Spleen (tissue), 11 donors: Measurements from ENCODE around the gene PHACTR4. TPM values are rescaled to one million over a fixed set of nuclear protein-coding genes. Genes with fewer than 3 reads are reported as not detected.
"Not testable (repeated sequence)": the region's sequence is repeated elsewhere in the genome, so short reads cannot be mapped to it uniquely, and the experiment has no call there.

Source experiments
- DNase-seq: peaks from one replicate; pipeline ENCODE4 v3.0.0-alpha.2; 2020
- H3K27ac ChIP-seq, 8 donors: fragments of 200-600 bp; sonication (generic) in 7 of 8; 1 replicate in 4 of 8; 2 replicates in 4 of 8; pipeline versions ENCODE4 v1.5.0 to v1.8.0; 2016 to 2021; ENCODE audit warnings: inconsistent platforms in 4 of 8, mild to moderate bottlenecking in 4 of 8, moderate library complexity in 1 of 8
- H3K27me3 ChIP-seq, 7 donors: fragments of 200-600 bp; sonication (generic) in 6 of 7; replicated peaks in 1 of 7; 1 replicate in 4 of 7; 2 replicates in 3 of 7; pipeline versions ENCODE4 v1.5.0 to v1.8.0; 2016 to 2021; ENCODE audit warnings: inconsistent platforms in 3 of 7, mild to moderate bottlenecking in 1 of 7
- H3K36me3 ChIP-seq, 6 donors: fragments of 200-600 bp; sonication (generic) in 5 of 6; 1 replicate in 4 of 6; 2 replicates in 2 of 6; pipeline versions ENCODE4 v1.5.0 to v1.8.0; 2016 to 2021; ENCODE audit warnings: inconsistent platforms in 2 of 6
- H3K4me1 ChIP-seq, 6 donors: fragments of 200-600 bp; sonication (generic) in 5 of 6; 1 replicate in 3 of 6; 2 replicates in 3 of 6; pipeline versions ENCODE4 v1.5.0 to v1.8.0; 2016 to 2021; ENCODE audit warnings: inconsistent platforms in 3 of 6
- H3K4me3 ChIP-seq, 8 donors: fragments of 200-600 bp; sonication (generic) in 7 of 8; 1 replicate in 4 of 8; 2 replicates in 4 of 8; pipeline versions ENCODE4 v1.5.0 to v1.8.0; 2016 to 2021; ENCODE audit warnings: inconsistent platforms in 4 of 8, mild to moderate bottlenecking in 4 of 8, moderate library complexity in 2 of 8
- H3K9me3 ChIP-seq, 8 donors: fragments of 200-600 bp; sonication (generic) in 7 of 8; 1 replicate in 4 of 8; 2 replicates in 4 of 8; pipeline versions ENCODE4 v1.5.0 to v1.8.0; 2016 to 2021; ENCODE audit warnings: inconsistent platforms in 4 of 8
- CTCF ChIP-seq, 11 experiments: fragments of 200-600 bp in 7 of 11; fragments of 450-650 bp in 4 of 11; sonication (generic) in 4 of 11; IDR thresholded peaks in 8 of 11; conservative IDR thresholded peaks in 3 of 11; 1 replicate in 7 of 11; 2 replicates in 4 of 11; pipeline versions ENCODE4 v1.4.0 to v1.8.0; 2016 to 2021; ENCODE audit warnings: antibody characterized with exemption in 11 of 11, inconsistent platforms in 4 of 11, mild to moderate bottlenecking in 1 of 11
- POLR2A ChIP-seq, 3 donors: fragments of 450-650 bp; IDR thresholded peaks; one replicate each; pipeline ENCODE4 v1.5.1; 2017; ENCODE audit warnings: antibody characterized with exemption in 3 of 3, mild to moderate bottlenecking in 1 of 3
- POLR2AphosphoS5 ChIP-seq, 3 donors: sonication (generic); formaldehyde crosslinking; IDR thresholded peaks; one replicate each; pipeline ENCODE4 v1.5.1; 2017; ENCODE audit warnings: antibody characterized with exemption in 3 of 3
- WGBS, 5 donors: extraction: QIAGEN DNeasy Blood & Tissue Kit in 3 of 5; methylation state at CpG; one replicate each; pipeline versions ENCODE4 v1.1.5 to v1.1.7; 2013 to 2018; 5-methylcytosine and 5-hydroxymethylcytosine counted together
- intact Hi-C: fragments of 100-400 bp; cut with DNase I; formaldehyde crosslinking; loops from one replicate; pipeline ENCODE4 v1.15.0; 2023; ENCODE audit warnings: low total_unique reads
- polyA plus RNA-seq, 3 donors: library from polyadenylated mRNA; stranded (reverse); fragments of 200-250 nt; gene quantifications; one replicate each; pipeline ENCODE4 v1.2.1, GENCODE V29; 2013
- total RNA-seq, 7 donors: library from RNA; depleted of rRNA in 3 of 7; stranded (reverse); fragments of >200 nt in 3 of 7; fragmentation: NEBNext Ultra II Directional in 4 of 7; extraction: Animal tissue kit (Norgen Biotek cat#: 25700) in 4 of 7; gene quantifications; one replicate each; pipeline versions ENCODE4 v1.1.0 to v1.2.1, GENCODE V29; 2016 to 2021
- donor health status: healthy with polysubstance abuse.
- donor health status: DM: no; HTN: no; CAD: no; lungs with moderate emphysema.
- donor health status: DM: no; HTN: no; CAD: no.
- donor health status: Bipolar disorder and iron deficiency.
- donor health status: healthy.
- donor health status: DM: no; HTN: no; CAD: no.
- donor health status: DM: yes; HTN: yes; CAD: no.

PHACTR4 gene
- total and polyA plus RNA-seq, 10 donors: 8.2 to 55.9 (median 31.3) TPM

- Histone ChIP-seq H3K27me3 (no peaks in the 10 kb centered on the region), H3K9me3 (no peaks in the 10 kb centered on the region), H3K4me1 (peaks cover 15 to 69% (median 29%) of the 10 kb centered on the region in 6 donors), H3K4me3 (peak overlapping the region; percentile 69 to 89 (median 84)), H3K36me3 (no peaks in the 10 kb centered on the region), H3K27ac (peak overlapping the region; percentile 70 to 96 (median 92))
- intact Hi-C loops: no loop called here
- WGBS, 5 donors: 33 to 36% (median 34%) methylated on average over 32 of the region's 32 CpGs
- TF ChIP-seq POLR2AphosphoS5 (IDR thresholded peaks at IDR 0.05): no peak
- TF ChIP-seq POLR2A (IDR thresholded peaks at IDR 0.05): no peak
- TF ChIP-seq CTCF (IDR thresholded peaks at IDR 0.05 in 8 of 11, conservative IDR thresholded peaks at IDR 0.05 in 3 of 11): peak in 3 of 11 experiments; percentile 15 to 23 (median 22)
- DNase-seq: peak; percentile 36
Observed at GRCh38 chr1:28370239-28371009, 884 bp downstream of the PHACTR4 start.

- Histone ChIP-seq H3K27ac (no peak overlapping the region), H3K9me3 (no peaks in the 10 kb centered on the region), H3K4me3 (peak overlapping the region in 4 of 8 donors; percentile 69 to 89 (median 84)), H3K4me1 (peaks cover 15 to 66% (median 29%) of the 10 kb centered on the region in 6 donors), H3K36me3 (no peaks in the 10 kb centered on the region), H3K27me3 (no peaks in the 10 kb centered on the region)
- TF ChIP-seq CTCF (IDR thresholded peaks at IDR 0.05 in 8 of 11, conservative IDR thresholded peaks at IDR 0.05 in 3 of 11) (no peak), POLR2A (IDR thresholded peaks at IDR 0.05) (no peak), POLR2AphosphoS5 (IDR thresholded peaks at IDR 0.05) (no peak)
- WGBS, 5 donors: 89 to 95% (median 91%) methylated on average over 5 of the region's 5 CpGs
- intact Hi-C loops: no loop called here
- DNase-seq: peak; percentile 6
Observed at GRCh38 chr1:28371010-28371377, 1.5 kb downstream of the PHACTR4 start.

GRCh38 chr1:28373450-28373849 is 3.9 kb downstream of the PHACTR4 start:
- H3K27me3 ChIP-seq, H3K9me3 ChIP-seq, intact Hi-C loops, H3K4me3 ChIP-seq, H3K36me3 ChIP-seq, H3K27ac ChIP-seq: not testable (repeated sequence)
- 88 to 95% (median 91%) methylated on average over 7 of the region's 7 CpGs for WGBS, 5 donors
- peak; percentile 15 for DNase-seq
- peaks cover 15 to 74% (median 30%) of the 10 kb centered on the region in 6 donors for H3K4me1 ChIP-seq

- TF ChIP-seq POLR2AphosphoS5 (IDR thresholded peaks at IDR 0.05): no peak
- TF ChIP-seq CTCF (IDR thresholded peaks at IDR 0.05 in 8 of 11, conservative IDR thresholded peaks at IDR 0.05 in 3 of 11): no peak
- no peak for TF ChIP-seq POLR2A (IDR thresholded peaks at IDR 0.05)
- H3K9me3 ChIP-seq: no peaks in the 10 kb centered on the region
- no peak for DNase-seq
- H3K4me3 ChIP-seq: no peak overlapping the region
- intact Hi-C loops: no loop called here
- H3K36me3 ChIP-seq: peaks cover 0 to 3% (median 0%) of the 10 kb centered on the region in 6 donors
- 90 to 97% (median 91%) methylated on average over 2 of the region's 2 CpGs for WGBS, 5 donors
- H3K27me3 ChIP-seq: no peaks in the 10 kb centered on the region
- no peak overlapping the region for H3K27ac ChIP-seq
- H3K4me1 ChIP-seq: peaks cover 17 to 76% (median 33%) of the 10 kb centered on the region in 6 donors
Observed at GRCh38 chr1:28374297-28374696, 4.8 kb downstream of the PHACTR4 start.

GRCh38 chr1:28375598-28375997 is 6.1 kb downstream of the PHACTR4 start:
- intact Hi-C loops, H3K4me3 ChIP-seq, H3K27ac ChIP-seq, H3K9me3 ChIP-seq, H3K36me3 ChIP-seq, H3K27me3 ChIP-seq: not testable (repeated sequence)
- 91 to 97% (median 93%) methylated on average over 11 of the region's 11 CpGs for WGBS, 5 donors
- DNase-seq: peak; percentile 35
- H3K4me1 ChIP-seq: peaks cover 13 to 74% (median 29%) of the 10 kb centered on the region in 6 donors

- H3K27me3 ChIP-seq, H3K4me3 ChIP-seq, H3K36me3 ChIP-seq, H3K27ac ChIP-seq, DNase-seq, intact Hi-C loops, H3K9me3 ChIP-seq: not testable (repeated sequence)
- WGBS, 5 donors: 96 to 100% (median 97%) methylated on average over 2 of the region's 2 CpGs
- peaks cover 7 to 71% (median 23%) of the 10 kb centered on the region in 6 donors for H3K4me1 ChIP-seq
Observed at GRCh38 chr1:28376195-28376594, 6.7 kb downstream of the PHACTR4 start.
